Measurements from ENCODE around the gene SALL4. TPM values are rescaled to one million over a fixed set of nuclear protein-coding genes. Genes with fewer than 3 reads are reported as not detected.
"Not testable (repeated sequence)": the region's sequence is repeated elsewhere in the genome, so short reads cannot be mapped to it uniquely, and the experiment has no call there.

Gene SALL4
- total RNA-seq, 1 donor from 2014 or later = 1.8 TPM

DNA sequence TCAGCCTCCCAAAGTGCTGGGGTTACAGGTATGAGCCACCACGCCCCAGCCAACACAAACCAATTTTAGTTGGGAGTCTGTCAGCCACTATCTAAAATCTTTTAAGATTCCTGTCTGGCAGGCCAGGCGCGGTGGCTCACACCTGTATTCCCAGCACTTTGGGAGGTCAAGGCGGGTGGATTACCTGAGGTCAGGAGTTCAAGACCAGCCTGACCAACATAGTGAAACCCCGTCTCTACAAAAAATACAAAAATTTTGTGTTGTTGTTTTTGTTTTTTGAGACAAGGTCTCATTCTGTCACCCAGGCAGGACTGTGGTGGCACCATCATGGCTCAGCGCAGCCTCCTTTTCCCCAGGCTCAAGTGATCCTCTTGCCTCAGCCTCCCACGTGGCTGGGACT lies 62.0 kb downstream of the SALL4 start:
- not testable (repeated sequence) for DNase-seq (ENCODE audit: extremely low read depth, low read depth, low spot score)

- DNase-seq (ENCODE audit: extremely low read depth, low read depth, low spot score) = no peak
Observed at GRCh38 chr20:51739722-51740249, 62.5 kb downstream of the SALL4 start.

DNA sequence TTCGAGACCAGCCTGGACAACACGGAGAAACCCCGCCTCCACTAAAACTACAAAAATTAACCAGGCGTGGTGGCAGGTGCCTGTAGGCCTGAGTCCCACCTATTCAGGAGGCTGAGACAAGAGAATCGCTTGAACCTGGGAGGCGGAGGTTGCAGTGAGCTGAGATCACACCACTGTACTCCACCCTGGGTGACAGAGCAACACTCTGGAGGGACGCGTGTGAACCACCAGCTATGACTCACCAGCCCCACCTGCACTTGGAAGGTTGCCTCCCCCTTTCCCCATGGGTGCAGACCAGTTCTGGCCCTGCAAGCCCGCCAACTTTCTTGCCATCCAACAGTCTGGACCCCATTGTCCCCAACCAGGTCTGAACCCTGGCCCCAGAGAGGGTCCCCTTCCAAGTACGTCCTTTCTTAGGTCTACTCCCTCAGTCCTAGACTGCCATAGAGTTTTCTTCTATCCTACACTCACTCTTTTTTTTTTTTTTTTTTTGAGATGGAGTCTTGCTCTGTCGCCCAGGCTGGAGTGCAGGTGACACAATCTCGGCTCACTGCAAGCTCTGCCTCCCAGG lies 63.4 kb downstream of the SALL4 start:
- DNase-seq (ENCODE audit: extremely low read depth, low read depth, low spot score) = no peak

GRCh38 chr20:51738261-51738660 lies 64.1 kb downstream of the SALL4 start:
- DNase-seq (ENCODE audit: extremely low read depth, low read depth, low spot score) = not testable (repeated sequence)

- DNase-seq (ENCODE audit: extremely low read depth, low read depth, low spot score) = no peak
Observed at GRCh38 chr20:51736947-51737346, 65.4 kb downstream of the SALL4 start.

GRCh38 chr20:51735728-51736600 lies 66.4 kb downstream of the SALL4 start:
- no peak for DNase-seq (ENCODE audit: extremely low read depth, low read depth, low spot score)

GRCh38 chr20:51734876-51735720 lies 67.2 kb downstream of the SALL4 start:
- no peak for DNase-seq (ENCODE audit: extremely low read depth, low read depth, low spot score)

DNA sequence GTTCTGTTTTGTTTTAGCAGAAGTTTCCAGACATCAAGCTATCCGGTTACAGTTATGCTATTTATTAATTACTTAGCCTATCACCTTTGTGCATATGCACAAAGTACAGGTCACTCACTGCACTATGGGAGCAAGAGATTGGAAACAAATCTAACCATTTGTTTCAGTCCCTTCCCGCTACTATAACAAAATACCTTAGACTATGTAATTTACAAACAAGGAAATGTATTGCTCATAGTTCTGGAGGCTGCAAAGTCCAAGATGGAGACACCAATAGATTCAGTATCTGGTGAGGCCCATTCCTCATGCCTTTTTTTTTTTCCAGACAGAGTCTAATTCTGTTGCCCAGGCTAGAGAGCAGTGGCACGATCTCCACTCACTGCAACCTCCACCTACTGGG lies 69.3 kb downstream of the SALL4 start:
- DNase-seq (ENCODE audit: extremely low read depth, low read depth, low spot score) = no peak

Other genes with a start within 250 kb of the SALL4 start
- 48.8 and 57.0 TPM in 2 replicates for gene ATP9A, start 34.1 kb downstream of the SALL4 start, total RNA-seq

Data from glomerular endothelial cell (primary cell).